ENCODE data around the gene TUBAL3. TPM values are rescaled to one million over a fixed set of nuclear protein-coding genes. Genes with fewer than 3 reads are reported as not detected.

The TUBAL3 gene
- total RNA-seq, 1 experiment from 2014 or later: 0.52 TPM

DNA sequence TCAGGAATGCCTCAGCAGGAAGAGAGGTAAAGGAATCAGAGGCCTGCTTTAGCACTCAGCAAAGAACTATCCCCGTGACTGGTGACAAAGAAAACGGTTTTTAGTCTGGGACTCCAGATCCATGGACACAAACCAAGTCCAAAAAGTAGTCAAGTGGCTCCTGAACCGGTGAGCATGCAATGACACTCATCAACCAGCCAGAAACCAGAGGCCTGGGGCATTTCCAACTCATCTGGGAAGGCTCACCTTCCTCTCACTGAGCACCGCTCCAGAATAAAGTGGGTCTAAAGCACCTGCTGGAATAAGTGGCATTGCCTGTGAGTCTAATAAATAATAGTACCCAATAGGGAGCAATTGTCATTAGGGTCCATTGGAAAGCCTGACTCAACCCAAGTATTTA is 57.7 kb downstream of the TUBAL3 start:
- no peaks in the 10 kb centered on the region for H3K4me1 ChIP-seq (replicated peaks; ENCODE audit: insufficient read depth)
- H2AFZ ChIP-seq: no peak overlapping the region
- ChIA-PET CTCF (interaction anchor here (0.6 kb wide), 1 partner anchor 158 kb away, joined by 3 read pairs; no protein-coding TSS in a partner anchor), POLR2A (ENCODE audit: unreplicated experiment) (no interaction called here)
- no peaks in the 10 kb centered on the region for H4K20me1 ChIP-seq (ENCODE audit: insufficient read depth)
- TF ChIP-seq, protein P1, sequence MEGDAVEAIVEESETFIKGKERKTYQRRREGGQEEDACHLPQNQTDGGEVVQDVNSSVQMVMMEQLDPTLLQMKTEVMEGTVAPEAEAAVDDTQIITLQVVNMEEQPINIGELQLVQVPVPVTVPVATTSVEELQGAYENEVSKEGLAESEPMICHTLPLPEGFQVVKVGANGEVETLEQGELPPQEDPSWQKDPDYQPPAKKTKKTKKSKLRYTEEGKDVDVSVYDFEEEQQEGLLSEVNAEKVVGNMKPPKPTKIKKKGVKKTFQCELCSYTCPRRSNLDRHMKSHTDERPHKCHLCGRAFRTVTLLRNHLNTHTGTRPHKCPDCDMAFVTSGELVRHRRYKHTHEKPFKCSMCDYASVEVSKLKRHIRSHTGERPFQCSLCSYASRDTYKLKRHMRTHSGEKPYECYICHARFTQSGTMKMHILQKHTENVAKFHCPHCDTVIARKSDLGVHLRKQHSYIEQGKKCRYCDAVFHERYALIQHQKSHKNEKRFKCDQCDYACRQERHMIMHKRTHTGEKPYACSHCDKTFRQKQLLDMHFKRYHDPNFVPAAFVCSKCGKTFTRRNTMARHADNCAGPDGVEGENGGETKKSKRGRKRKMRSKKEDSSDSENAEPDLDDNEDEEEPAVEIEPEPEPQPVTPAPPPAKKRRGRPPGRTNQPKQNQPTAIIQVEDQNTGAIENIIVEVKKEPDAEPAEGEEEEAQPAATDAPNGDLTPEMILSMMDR (conservative IDR thresholded peaks at IDR 0.05): no peak
- TF ChIP-seq EZH2 (IDR thresholded peaks at IDR 0.05; ENCODE audit: low read depth): no peak
- no peaks in the 10 kb centered on the region for H3K36me3 ChIP-seq (ENCODE audit: low read depth)
- BruUV-seq (replicated peaks): no TSS peak
- no peak overlapping the region for H3K4me2 ChIP-seq
- H3K4me3 ChIP-seq: no peak overlapping the region
- H3F3A ChIP-seq (ENCODE audit: insufficient read depth, low read depth): no peaks in the 10 kb centered on the region
- DNase-seq: no peak
- H3K27me3 ChIP-seq (ENCODE audit: insufficient read depth, low read depth): no peaks in the 10 kb centered on the region
- intact Hi-C loops (cut with micrococcal nuclease; ENCODE audit: unreplicated experiment): no loop called here
- no peaks in the 10 kb centered on the region for H3K9me3 ChIP-seq (ENCODE audit: insufficient read depth, low read depth)
- H3K27ac ChIP-seq: no peak overlapping the region
- H3K9me2 ChIP-seq (ENCODE audit: insufficient read depth): no peaks in the 10 kb centered on the region
- H3K79me2 ChIP-seq (ENCODE audit: low read depth): no peaks in the 10 kb centered on the region

DNA sequence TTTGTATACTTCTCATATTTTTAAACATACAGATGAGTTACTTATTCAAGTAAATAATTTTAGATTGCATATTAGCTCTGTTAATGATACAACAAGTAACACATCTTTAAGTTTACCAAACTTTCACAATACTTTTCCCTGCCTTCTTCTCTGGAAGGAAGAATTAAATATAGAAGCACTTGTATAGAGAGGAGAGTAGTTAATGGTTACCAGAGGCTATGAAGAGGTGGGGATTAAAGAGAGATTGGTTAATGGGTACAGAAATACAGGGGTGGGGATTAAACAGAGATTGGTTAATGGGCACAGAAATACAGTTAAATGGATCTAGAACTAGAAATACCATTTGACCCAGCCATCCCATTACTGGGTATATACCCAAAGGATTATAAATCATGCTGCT is 59.9 kb downstream of the TUBAL3 start:
- no peak for TF ChIP-seq EZH2 (IDR thresholded peaks at IDR 0.05; ENCODE audit: low read depth)
- TF ChIP-seq, protein P1 (conservative IDR thresholded peaks at IDR 0.05): no peak
- no peaks in the 10 kb centered on the region for H3K79me2 ChIP-seq (ENCODE audit: low read depth)
- H2AFZ ChIP-seq: no peak overlapping the region
- H3K9me3 ChIP-seq (ENCODE audit: insufficient read depth, low read depth): no peaks in the 10 kb centered on the region
- BruUV-seq (replicated peaks): no TSS peak
- no peak overlapping the region for H3K4me3 ChIP-seq
- ChIA-PET CTCF (no interaction called here), POLR2A (ENCODE audit: unreplicated experiment) (no interaction called here)
- no peaks in the 10 kb centered on the region for H3K9me2 ChIP-seq (ENCODE audit: insufficient read depth)
- DNase-seq: no peak
- no peaks in the 10 kb centered on the region for H4K20me1 ChIP-seq (ENCODE audit: insufficient read depth)
- H3K27ac ChIP-seq: no peak overlapping the region
- intact Hi-C loops (cut with micrococcal nuclease; ENCODE audit: unreplicated experiment): no loop called here
- no peak overlapping the region for H3K4me2 ChIP-seq
- no peaks in the 10 kb centered on the region for H3K4me1 ChIP-seq (replicated peaks; ENCODE audit: insufficient read depth)
- H3K27me3 ChIP-seq (ENCODE audit: insufficient read depth, low read depth): no peaks in the 10 kb centered on the region
- H3F3A ChIP-seq (ENCODE audit: insufficient read depth, low read depth): no peaks in the 10 kb centered on the region
- no peaks in the 10 kb centered on the region for H3K36me3 ChIP-seq (ENCODE audit: low read depth)

DNA sequence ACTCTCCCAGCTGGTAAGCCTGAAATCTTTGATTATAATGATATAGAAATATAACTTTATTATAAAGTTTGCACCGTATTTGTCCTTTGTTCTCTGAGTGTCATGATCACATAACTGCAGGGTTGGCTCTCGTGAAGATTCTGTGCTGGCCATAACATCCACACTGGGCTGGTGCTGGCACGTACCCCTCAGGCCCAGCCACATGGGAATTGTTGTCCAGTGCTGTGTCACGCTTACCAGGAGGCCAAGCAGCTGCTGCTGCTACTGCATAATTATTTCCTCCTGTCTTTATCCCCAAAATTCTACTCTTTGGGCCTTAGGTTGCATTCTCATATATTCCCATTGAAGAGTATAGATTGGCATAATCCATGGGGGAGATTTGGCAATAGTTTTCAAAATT is 60.6 kb downstream of the TUBAL3 start:
- intact Hi-C loops (cut with micrococcal nuclease; ENCODE audit: unreplicated experiment): no loop called here
- Histone ChIP-seq H3K9me2 (ENCODE audit: insufficient read depth) (no peaks in the 10 kb centered on the region), H3K4me2 (no peak overlapping the region), H3F3A (ENCODE audit: insufficient read depth, low read depth) (no peaks in the 10 kb centered on the region), H2AFZ (no peak overlapping the region), H3K27ac (no peak overlapping the region), H4K20me1 (ENCODE audit: insufficient read depth) (no peaks in the 10 kb centered on the region), H3K9me3 (ENCODE audit: insufficient read depth, low read depth) (no peaks in the 10 kb centered on the region), H3K4me3 (no peak overlapping the region), H3K27me3 (ENCODE audit: insufficient read depth, low read depth) (no peaks in the 10 kb centered on the region), H3K36me3 (ENCODE audit: low read depth) (no peaks in the 10 kb centered on the region), H3K79me2 (ENCODE audit: low read depth) (no peaks in the 10 kb centered on the region), H3K4me1 (replicated peaks; ENCODE audit: insufficient read depth) (no peaks in the 10 kb centered on the region)
- ChIA-PET POLR2A (ENCODE audit: unreplicated experiment) (no interaction called here), CTCF (no interaction called here)
- no TSS peak for BruUV-seq (replicated peaks)
- no peak for TF ChIP-seq EZH2 (IDR thresholded peaks at IDR 0.05; ENCODE audit: low read depth)
- no peak for DNase-seq

DNA sequence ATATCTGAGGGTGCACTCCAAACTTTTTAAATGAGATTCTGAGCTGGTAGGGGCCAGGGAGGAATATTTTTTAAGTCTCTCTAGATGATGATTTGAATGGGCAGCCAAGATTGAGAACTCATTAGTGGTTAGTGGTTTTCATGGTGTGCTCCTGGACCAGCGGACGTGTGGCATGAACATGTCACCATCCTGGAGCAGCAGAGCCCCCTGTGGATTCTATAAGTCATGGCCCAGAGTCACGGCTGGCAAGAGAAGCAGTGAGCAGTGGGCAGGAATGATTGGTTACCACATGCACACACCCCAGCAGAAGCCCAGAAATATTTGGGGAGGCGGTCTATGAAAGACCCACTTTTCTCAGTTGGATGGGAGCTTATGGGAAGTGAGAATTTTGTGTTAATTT is 61.1 kb downstream of the TUBAL3 start:
- Histone ChIP-seq H4K20me1 (ENCODE audit: insufficient read depth) (no peaks in the 10 kb centered on the region), H3K4me3 (no peak overlapping the region), H3F3A (ENCODE audit: insufficient read depth, low read depth) (no peaks in the 10 kb centered on the region), H3K4me1 (replicated peaks; ENCODE audit: insufficient read depth) (no peaks in the 10 kb centered on the region), H3K27me3 (ENCODE audit: insufficient read depth, low read depth) (no peaks in the 10 kb centered on the region), H3K27ac (no peak overlapping the region), H3K36me3 (ENCODE audit: low read depth) (no peaks in the 10 kb centered on the region), H3K9me3 (ENCODE audit: insufficient read depth, low read depth) (no peaks in the 10 kb centered on the region), H3K9me2 (ENCODE audit: insufficient read depth) (no peaks in the 10 kb centered on the region), H3K4me2 (no peak overlapping the region), H2AFZ (no peak overlapping the region), H3K79me2 (ENCODE audit: low read depth) (no peaks in the 10 kb centered on the region)
- intact Hi-C loops (cut with micrococcal nuclease; ENCODE audit: unreplicated experiment): no loop called here
- no peak for DNase-seq
- ChIA-PET CTCF (no interaction called here), POLR2A (ENCODE audit: unreplicated experiment) (no interaction called here)
- TF ChIP-seq EZH2 (IDR thresholded peaks at IDR 0.05; ENCODE audit: low read depth): no peak
- TF ChIP-seq, protein P1 (conservative IDR thresholded peaks at IDR 0.05): no peak
- no TSS peak for BruUV-seq (replicated peaks)
